Breast epithelium (tissue), 4 donors: ENCODE measurements around the gene NHP2. TPM values are rescaled to one million over a fixed set of nuclear protein-coding genes. Genes with fewer than 3 reads are reported as not detected.

ENCODE experiments used
- DNase-seq, 2 donors: peaks; one replicate each; pipeline ENCODE4 v3.0.0-alpha.2; 2019; ENCODE audit warnings: low spot score in 2 of 2
- H3K27ac ChIP-seq, 2 donors: fragments of 200-600 bp; sonication (generic) in 1 of 2; one replicate each; pipeline ENCODE4 v1.5.1; 2016 to 2019; ENCODE audit warnings: mild to moderate bottlenecking in 1 of 2
- H3K27me3 ChIP-seq, 2 donors: fragments of 200-600 bp; sonication (generic) in 1 of 2; one replicate each; pipeline versions ENCODE4 v1.5.1 to v1.6.0; 2017 to 2019; ENCODE audit warnings: control low read depth in 1 of 2, mild to moderate bottlenecking in 1 of 2
- H3K36me3 ChIP-seq: fragments of 200-600 bp; one replicate; pipeline ENCODE4 v1.5.1; 2019
- H3K4me1 ChIP-seq, 2 donors: fragments of 200-600 bp; sonication (generic); one replicate each; pipeline ENCODE4 v1.5.1; 2016 to 2019; ENCODE audit warnings: control low read depth in 1 of 2
- H3K4me3 ChIP-seq, 3 donors: fragments of 200-600 bp; sonication (generic); 1 replicate in 2 of 3; 2 replicates in 1 of 3; pipeline ENCODE4 v1.5.1; 2016 to 2019; ENCODE audit warnings: mild to moderate bottlenecking in 3 of 3, moderate library complexity in 2 of 3
- H3K9me3 ChIP-seq, 2 donors: fragments of 200-600 bp; sonication (generic) in 1 of 2; one replicate each; pipeline ENCODE4 v1.5.1; 2016 to 2019; ENCODE audit warnings: control low read depth in 1 of 2
- CTCF ChIP-seq, 3 donors: fragments of 450-650 bp; IDR thresholded peaks; one replicate each; pipeline ENCODE4 v1.5.1; 2016 to 2017; ENCODE audit warnings: antibody characterized with exemption in 3 of 3, mild to moderate bottlenecking in 3 of 3, moderate library complexity in 3 of 3
- POLR2A ChIP-seq: fragments of 450-650 bp; IDR thresholded peaks from one replicate; pipeline ENCODE4 v1.6.1; 2016; ENCODE audit warnings: antibody characterized with exemption, mild to moderate bottlenecking, moderate library complexity
- POLR2AphosphoS5 ChIP-seq, 3 donors: sonication (generic); formaldehyde crosslinking; IDR thresholded peaks; one replicate each; pipeline ENCODE4 v1.6.1; 2017; ENCODE audit warnings: antibody characterized with exemption in 3 of 3
- intact Hi-C: fragments of 100-400 bp; cut with DNase I; formaldehyde crosslinking; loops from one replicate; pipeline ENCODE4 v1.15.1; 2023; ENCODE audit warnings: low total_unique reads
- total RNA-seq, 3 donors: library from RNA; depleted of rRNA; stranded (reverse); fragments of >200 nt; gene quantifications; one replicate each; pipeline ENCODE4 v1.1.0, GENCODE V29; 2016

NHP2 gene
- total RNA-seq, 3 donors from 2014 or later, result 148 to 256 (median 220) TPM

GRCh38 chr5:178116143-178116885, 37.4 kb downstream of the NHP2 start:
- Histone ChIP-seq H3K27me3 (peaks cover 0 to 3% of the 10 kb centered on the region in 2 donors), H3K36me3 (no peaks in the 10 kb centered on the region), H3K9me3 (no peaks in the 10 kb centered on the region), H3K27ac (no peak overlapping the region), H3K4me1 (peaks cover 3 to 20% of the 10 kb centered on the region in 2 donors), H3K4me3 (peak overlapping the region in 1 of 3 donors; percentile 22)
- DNase-seq, result no peak
- intact Hi-C loops, result no loop called here
- no peak for TF ChIP-seq POLR2A
- no peak for TF ChIP-seq POLR2AphosphoS5 (IDR thresholded peaks at IDR 0.05)
- no peak for TF ChIP-seq CTCF (IDR thresholded peaks at IDR 0.05)

GRCh38 chr5:178115814-178116142, 37.9 kb downstream of the NHP2 start:
- H3K9me3 ChIP-seq, result no peaks in the 10 kb centered on the region
- H3K27ac ChIP-seq, result no peak overlapping the region
- H3K36me3 ChIP-seq, result no peaks in the 10 kb centered on the region
- DNase-seq, result no peak
- H3K4me1 ChIP-seq, result peaks cover 0 to 15% of the 10 kb centered on the region in 2 donors
- H3K4me3 ChIP-seq, result peak overlapping the region in 1 of 3 donors; percentile 22
- peaks cover 0 to 3% of the 10 kb centered on the region in 2 donors for H3K27me3 ChIP-seq
- TF ChIP-seq POLR2A (no peak), CTCF (IDR thresholded peaks at IDR 0.05) (no peak), POLR2AphosphoS5 (IDR thresholded peaks at IDR 0.05) (no peak)
- intact Hi-C loops, result no loop called here

GRCh38 chr5:178115136-178115813, 38.4 kb downstream of the NHP2 start:
- Histone ChIP-seq H3K27ac (peak overlapping the region in 1 of 2 donors; percentile 53), H3K4me3 (peak overlapping the region in 2 of 3 donors; percentile 68 to 76), H3K9me3 (no peaks in the 10 kb centered on the region), H3K4me1 (peaks cover 0 to 13% of the 10 kb centered on the region in 2 donors), H3K36me3 (no peaks in the 10 kb centered on the region), H3K27me3 (peaks cover 0 to 3% of the 10 kb centered on the region in 2 donors)
- no peak for DNase-seq
- TF ChIP-seq POLR2A (no peak), CTCF (IDR thresholded peaks at IDR 0.05) (no peak), POLR2AphosphoS5 (IDR thresholded peaks at IDR 0.05) (no peak)
- intact Hi-C loops, result no loop called here

- Histone ChIP-seq H3K4me3 (peak overlapping the region; percentile 30 to 76 (median 68)), H3K4me1 (peaks cover 0 to 13% of the 10 kb centered on the region in 2 donors), H3K27me3 (peaks cover 0 to 3% of the 10 kb centered on the region in 2 donors), H3K27ac (peak overlapping the region; percentile 53 to 79), H3K36me3 (no peaks in the 10 kb centered on the region), H3K9me3 (no peaks in the 10 kb centered on the region)
- intact Hi-C loops, result no loop called here
- no peak for DNase-seq
- no peak for TF ChIP-seq POLR2A
- no peak for TF ChIP-seq CTCF (IDR thresholded peaks at IDR 0.05)
- TF ChIP-seq POLR2AphosphoS5 (IDR thresholded peaks at IDR 0.05), result no peak
Measured at GRCh38 chr5:178114325-178115135, 39.2 kb downstream of the NHP2 start.
